ENCODE data around the gene PRELID1.
A peak's percentile ranks its signal among the peaks of the same experiment; 100 is the strongest.

The PRELID1 gene

DNA sequence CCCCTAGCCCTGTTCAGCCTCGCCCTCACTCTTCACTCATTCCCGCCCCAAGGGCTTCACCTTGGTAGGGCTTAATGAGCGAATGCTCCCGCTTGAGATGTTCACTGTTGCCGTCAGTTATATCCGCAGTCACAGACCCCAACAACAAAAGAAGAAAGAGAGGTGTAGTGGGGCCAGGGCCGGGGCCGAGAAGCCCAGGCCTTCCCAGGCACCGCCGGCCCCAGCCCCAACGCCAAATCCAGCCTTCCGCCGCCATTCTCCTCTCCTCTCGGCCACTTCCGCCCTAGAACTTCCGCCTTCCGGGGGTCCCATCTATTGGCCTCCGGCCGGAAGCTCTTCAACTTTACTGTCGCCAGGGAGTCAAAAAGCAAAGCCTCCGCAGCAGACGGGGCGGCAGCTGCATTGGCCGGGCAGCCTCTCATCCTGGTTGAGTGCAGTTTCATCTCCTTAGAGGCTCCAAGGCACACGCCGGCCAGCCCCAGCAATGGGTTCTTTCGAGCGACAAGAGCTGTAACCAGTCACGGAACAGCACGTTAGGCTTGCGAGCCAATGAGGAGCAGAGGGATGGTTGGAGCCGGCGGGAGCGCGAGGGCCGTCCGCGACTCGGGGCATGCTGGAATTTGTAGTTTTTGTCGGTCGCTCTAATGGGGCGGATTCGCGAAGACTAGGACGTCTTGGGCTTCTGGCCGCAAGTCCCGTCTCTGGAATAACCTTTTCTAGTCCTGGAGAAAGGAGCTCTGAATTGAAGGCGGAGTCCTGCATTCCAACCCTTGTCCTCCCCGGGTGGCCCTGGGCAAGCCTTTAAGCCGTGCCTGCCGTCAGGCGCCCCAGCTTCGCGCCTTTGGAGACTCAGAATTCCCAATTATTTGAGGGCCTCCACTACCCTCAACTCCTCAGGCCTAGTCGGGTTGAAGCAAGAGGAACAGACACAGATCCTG, 48.1 kb downstream of the PRELID1 start, which contains the start of gene LMAN2:
TSS of gene LMAN2 (minus strand) at position 277 of the 938 bp plus-strand sequence. CDS start at position 256, 21 bp downstream.
- TF ChIP-seq, protein P1, sequence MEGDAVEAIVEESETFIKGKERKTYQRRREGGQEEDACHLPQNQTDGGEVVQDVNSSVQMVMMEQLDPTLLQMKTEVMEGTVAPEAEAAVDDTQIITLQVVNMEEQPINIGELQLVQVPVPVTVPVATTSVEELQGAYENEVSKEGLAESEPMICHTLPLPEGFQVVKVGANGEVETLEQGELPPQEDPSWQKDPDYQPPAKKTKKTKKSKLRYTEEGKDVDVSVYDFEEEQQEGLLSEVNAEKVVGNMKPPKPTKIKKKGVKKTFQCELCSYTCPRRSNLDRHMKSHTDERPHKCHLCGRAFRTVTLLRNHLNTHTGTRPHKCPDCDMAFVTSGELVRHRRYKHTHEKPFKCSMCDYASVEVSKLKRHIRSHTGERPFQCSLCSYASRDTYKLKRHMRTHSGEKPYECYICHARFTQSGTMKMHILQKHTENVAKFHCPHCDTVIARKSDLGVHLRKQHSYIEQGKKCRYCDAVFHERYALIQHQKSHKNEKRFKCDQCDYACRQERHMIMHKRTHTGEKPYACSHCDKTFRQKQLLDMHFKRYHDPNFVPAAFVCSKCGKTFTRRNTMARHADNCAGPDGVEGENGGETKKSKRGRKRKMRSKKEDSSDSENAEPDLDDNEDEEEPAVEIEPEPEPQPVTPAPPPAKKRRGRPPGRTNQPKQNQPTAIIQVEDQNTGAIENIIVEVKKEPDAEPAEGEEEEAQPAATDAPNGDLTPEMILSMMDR (IDR thresholded peaks at IDR 0.05), result no peak
- TF ChIP-seq ZFX (IDR thresholded peaks at IDR 0.05; ENCODE audit: borderline replicate concordance), result no peak
- peak within 1 kb of the TSS; percentile 95 for H3K27ac ChIP-seq

DNA sequence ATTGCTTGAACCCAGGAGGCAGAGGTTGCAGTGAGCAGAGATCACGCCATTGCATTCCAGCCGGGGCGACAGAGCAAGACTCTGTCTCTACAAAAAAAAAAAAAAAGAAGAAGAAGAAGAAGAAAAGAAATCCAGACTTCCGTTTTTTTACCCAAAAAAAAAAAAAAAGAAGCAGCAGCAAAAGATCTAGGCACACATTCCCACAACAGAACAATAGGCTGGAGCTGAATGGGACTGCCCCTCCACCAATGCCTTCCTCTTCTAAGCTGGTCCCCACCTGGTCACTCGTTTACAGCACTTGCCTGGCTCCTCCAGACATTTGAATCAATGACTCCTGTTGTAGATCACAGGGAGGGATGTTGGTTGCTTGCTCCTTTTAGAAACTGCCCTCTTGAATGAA, 49.5 kb downstream of the PRELID1 start:
- no peak overlapping the region for H3K27ac ChIP-seq
- TF ChIP-seq, protein P1 (IDR thresholded peaks at IDR 0.05), result no peak

DNA sequence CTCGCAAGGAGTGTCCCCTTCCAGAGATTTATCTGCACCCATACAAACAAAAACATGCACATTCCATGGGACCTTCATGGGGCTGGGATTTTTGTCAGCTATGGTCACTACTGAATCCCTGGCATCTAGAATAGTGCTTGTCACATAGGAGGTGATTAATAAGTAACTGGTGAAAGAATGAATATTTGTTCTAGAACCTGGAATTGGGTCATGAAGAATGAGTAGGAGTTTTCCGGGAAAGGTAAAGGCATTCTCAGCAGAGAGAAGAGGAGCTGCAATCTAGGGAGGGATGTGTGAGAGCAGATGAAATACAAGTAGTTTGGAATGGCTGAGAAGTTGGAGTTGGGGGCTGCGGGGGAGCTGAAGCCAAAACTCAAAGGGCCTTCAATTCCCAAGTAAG, 50.7 kb downstream of the PRELID1 start:
- TF ChIP-seq, protein P1 (IDR thresholded peaks at IDR 0.05), result no peak
- TF ChIP-seq ZFX (IDR thresholded peaks at IDR 0.05; ENCODE audit: borderline replicate concordance), result no peak
- H3K27ac ChIP-seq, result no peak overlapping the region

DNA sequence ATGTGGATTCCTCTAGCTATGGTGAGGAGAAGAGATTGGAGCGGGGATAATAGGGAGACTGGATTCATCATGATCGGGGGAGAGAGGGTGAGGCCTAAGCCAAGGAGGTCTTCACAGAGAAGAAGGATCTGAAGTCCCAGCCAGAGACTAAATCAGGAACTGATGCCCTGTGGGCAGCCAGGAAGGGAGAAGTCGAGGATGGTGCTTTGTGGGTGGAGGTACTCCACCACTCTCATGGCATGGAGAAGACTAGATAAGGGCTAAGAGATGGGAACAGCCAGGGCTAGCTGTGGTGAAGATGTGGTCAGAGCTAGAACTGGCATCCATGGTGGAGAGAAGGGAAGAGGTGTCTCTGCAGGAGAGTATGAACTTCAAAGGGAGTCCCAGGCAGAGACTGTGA, 51.1 kb downstream of the PRELID1 start:
- TF ChIP-seq, protein P1 (IDR thresholded peaks at IDR 0.05), result no peak
- no peak for TF ChIP-seq ZFX (IDR thresholded peaks at IDR 0.05; ENCODE audit: borderline replicate concordance)
- H3K27ac ChIP-seq, result no peak overlapping the region

DNA sequence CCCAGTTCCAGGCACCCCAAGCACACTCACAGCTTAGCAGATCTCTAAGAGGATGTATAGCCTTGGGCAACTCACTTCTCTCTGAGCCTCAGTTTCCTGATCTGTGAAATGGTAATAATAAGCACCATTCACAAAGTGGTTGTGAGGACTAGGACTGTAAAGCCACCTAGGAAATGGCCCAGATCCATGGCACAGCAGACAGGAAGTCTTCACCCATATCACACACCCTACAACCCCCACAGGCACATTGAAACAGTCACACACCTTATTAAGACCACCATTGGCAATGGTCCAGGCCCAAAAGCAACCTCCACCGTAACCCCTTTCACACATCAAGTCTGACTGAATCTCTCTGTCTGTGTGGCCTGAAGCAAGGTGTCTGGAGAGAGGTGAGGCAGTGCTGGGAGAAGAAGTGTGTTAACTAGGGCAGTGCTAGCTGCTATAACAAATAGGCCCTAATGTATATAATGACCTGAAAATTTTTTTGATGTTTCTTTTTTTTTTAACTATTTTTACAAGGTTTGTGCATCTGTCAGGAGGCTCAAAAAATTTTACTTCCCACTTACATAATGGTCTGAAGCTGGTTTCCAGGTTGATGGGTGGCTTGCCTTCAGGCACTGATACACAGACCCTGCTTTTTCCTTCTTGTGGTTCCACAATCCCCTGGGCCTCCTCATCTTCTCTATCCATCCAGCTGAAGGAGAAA, 51.7 kb downstream of the PRELID1 start:
- TF ChIP-seq ZFX (IDR thresholded peaks at IDR 0.05; ENCODE audit: borderline replicate concordance), result no peak
- TF ChIP-seq, protein P1 (IDR thresholded peaks at IDR 0.05), result no peak
- H3K27ac ChIP-seq, result no peak overlapping the region

DNA sequence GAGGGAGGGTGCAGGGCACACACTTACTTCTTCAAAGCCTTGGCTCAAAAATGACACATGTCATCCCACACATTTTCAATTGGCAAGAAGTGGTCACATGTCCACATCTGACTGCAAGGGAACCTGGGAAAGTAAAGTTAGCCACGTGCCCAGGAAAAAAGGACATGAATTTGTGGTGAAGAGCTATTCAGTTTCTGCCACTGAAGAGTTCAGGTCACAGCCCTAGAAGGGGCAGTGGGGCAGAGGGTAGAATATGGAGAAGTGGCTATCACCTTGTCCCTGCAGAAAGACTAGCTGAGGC, 52.2 kb downstream of the PRELID1 start:
- no peak overlapping the region for H3K27ac ChIP-seq

More for the DNA sequence above, 52.2 kb downstream of the PRELID1 start:
- TF ChIP-seq, protein P1 (IDR thresholded peaks at IDR 0.05), result no peak
- TF ChIP-seq ZFX (IDR thresholded peaks at IDR 0.05; ENCODE audit: borderline replicate concordance), result no peak

Measured in 22Rv1 (cell line).